HG03039 (cell line): ENCODE measurements around the gene TMEM209.
"Not testable (repeated sequence)": the region's sequence is repeated elsewhere in the genome, so short reads cannot be mapped to it uniquely, and the experiment has no call there.

ENCODE experiments used
- ATAC-seq: cut with Tn5 transposase; IDR thresholded peaks from one replicate; pipeline ENCODE4 v1.9.1; 2021; ENCODE audit warnings: mild to moderate bottlenecking, moderate library complexity; ENCODE audit not compliant: unreplicated experiment

Gene TMEM209

GRCh38 chr7:130218806-130219620 lies 13.8 kb upstream of the TMEM209 start:
- no peak for ATAC-seq

- ATAC-seq = no peak
Measured at GRCh38 chr7:130216750-130217149, 11.5 kb upstream of the TMEM209 start.

GRCh38 chr7:130216025-130216424 lies 10.8 kb upstream of the TMEM209 start:
- no peak for ATAC-seq

- ATAC-seq = no peak
Measured at GRCh38 chr7:130213828-130214227, 8.6 kb upstream of the TMEM209 start.

- ATAC-seq = no peak
Measured at GRCh38 chr7:130210181-130210935, 5.2 kb upstream of the TMEM209 start.

- ATAC-seq = no peak
Measured at GRCh38 chr7:130208516-130208915, 3.3 kb upstream of the TMEM209 start.

GRCh38 chr7:130207642-130208041 lies 2.4 kb upstream of the TMEM209 start, which contains the start of gene SSMEM1:
Gene SSMEM1 (plus strand): TSS chr7:130207860. CDS start chr7:130207911, 51 bp downstream.
- no peak for ATAC-seq

GRCh38 chr7:130207033-130207432 lies 1.8 kb upstream of the TMEM209 start:
- no peak for ATAC-seq

GRCh38 chr7:130201796-130202195 lies 3.4 kb downstream of the TMEM209 start:
- ATAC-seq = no peak

- ATAC-seq = no peak
Measured at GRCh38 chr7:130197094-130197493, 8.1 kb downstream of the TMEM209 start.

- no peak for ATAC-seq
Measured at GRCh38 chr7:130196476-130196875, 8.7 kb downstream of the TMEM209 start.

GRCh38 chr7:130195396-130195795 lies 9.8 kb downstream of the TMEM209 start:
- no peak for ATAC-seq

- ATAC-seq = no peak
Measured at GRCh38 chr7:130191791-130192190, 13.4 kb downstream of the TMEM209 start.

GRCh38 chr7:130189343-130189742 lies 15.9 kb downstream of the TMEM209 start:
- ATAC-seq = no peak

GRCh38 chr7:130187360-130187759 lies 17.8 kb downstream of the TMEM209 start:
- no peak for ATAC-seq

- ATAC-seq = not testable (repeated sequence)
Measured at GRCh38 chr7:130184349-130184748, 20.9 kb downstream of the TMEM209 start.

- ATAC-seq = peak; percentile 78
Measured at GRCh38 chr7:130182990-130183389, 22.2 kb downstream of the TMEM209 start.

GRCh38 chr7:130181263-130181605 lies 24.0 kb downstream of the TMEM209 start:
- ATAC-seq = no peak

GRCh38 chr7:130180571-130181262 lies 24.5 kb downstream of the TMEM209 start:
- ATAC-seq = no peak

- ATAC-seq = no peak
Measured at GRCh38 chr7:130179631-130180030, 25.6 kb downstream of the TMEM209 start.

GRCh38 chr7:130178251-130178650 lies 27.0 kb downstream of the TMEM209 start:
- no peak for ATAC-seq
